Ramos (cell line): Measurements from ENCODE around the gene FSIP1.

Experiments used
- in situ Hi-C: fragments of 300-500 bp; cut with MboI; formaldehyde crosslinking; loops from one replicate; pipeline ENCODE4 v1.14.3; 2022; ENCODE audit warnings: low sequenced_read_pairs; ENCODE audit not compliant: unreplicated experiment

The FSIP1 gene

GRCh38 chr15:39794954-39795353 is 12.3 kb upstream of the FSIP1 start:
- in situ Hi-C loops: no loop called here

- in situ Hi-C loops: no loop called here
Measured at GRCh38 chr15:39793923-39794322, 11.3 kb upstream of the FSIP1 start.

GRCh38 chr15:39792844-39793335 is 10.2 kb upstream of the FSIP1 start:
- in situ Hi-C loops: no loop called here

GRCh38 chr15:39792025-39792843 is 9.6 kb upstream of the FSIP1 start:
- in situ Hi-C loops: no loop called here

GRCh38 chr15:39789736-39790135 is 7.1 kb upstream of the FSIP1 start:
- in situ Hi-C loops: loop anchor here (5.0 kb wide), 1 partner anchor 483 kb away; no protein-coding TSS in a partner anchor

GRCh38 chr15:39788800-39789565 is 6.3 kb upstream of the FSIP1 start:
- in situ Hi-C loops: loop anchor here (5.0 kb wide), 1 partner anchor 483 kb away; no protein-coding TSS in a partner anchor

- in situ Hi-C loops: loop anchor here (5.0 kb wide), 1 partner anchor 484 kb away; no protein-coding TSS in a partner anchor
Measured at GRCh38 chr15:39788108-39788507, 5.5 kb upstream of the FSIP1 start.

GRCh38 chr15:39787479-39787878 is 4.8 kb upstream of the FSIP1 start:
- in situ Hi-C loops: loop anchor here (5.0 kb wide), 1 partner anchor 485 kb away; no protein-coding TSS in a partner anchor

- in situ Hi-C loops: loop anchor here (5.0 kb wide), 1 partner anchor 486 kb away; no protein-coding TSS in a partner anchor
Measured at GRCh38 chr15:39786447-39787056, 3.9 kb upstream of the FSIP1 start.

- in situ Hi-C loops: loop anchor here (5.0 kb wide), 1 partner anchor 486 kb away; no protein-coding TSS in a partner anchor
Measured at GRCh38 chr15:39785841-39786240, 3.2 kb upstream of the FSIP1 start.

- in situ Hi-C loops: loop anchor here (5.0 kb wide), 1 partner anchor 487 kb away; no protein-coding TSS in a partner anchor
Measured at GRCh38 chr15:39785139-39785538, 2.5 kb upstream of the FSIP1 start.

GRCh38 chr15:39784638-39785037 is 2.0 kb upstream of the FSIP1 start:
- in situ Hi-C loops: loop anchor here (5.0 kb wide), 1 partner anchor 488 kb away; no protein-coding TSS in a partner anchor

GRCh38 chr15:39784125-39784524 is 1.5 kb upstream of the FSIP1 start:
- in situ Hi-C loops: no loop called here

GRCh38 chr15:39783244-39783820 is 691 bp upstream of the FSIP1 start:
- in situ Hi-C loops: no loop called here

- in situ Hi-C loops: no loop called here
Measured at GRCh38 chr15:39781967-39782302, 706 bp downstream of the FSIP1 start.

GRCh38 chr15:39781147-39781966 is 1.3 kb downstream of the FSIP1 start:
- in situ Hi-C loops: no loop called here

- in situ Hi-C loops: no loop called here
Measured at GRCh38 chr15:39778021-39778420, 4.6 kb downstream of the FSIP1 start.

GRCh38 chr15:39777496-39777895 is 5.1 kb downstream of the FSIP1 start:
- in situ Hi-C loops: no loop called here

- in situ Hi-C loops: no loop called here
Measured at GRCh38 chr15:39776068-39776467, 6.6 kb downstream of the FSIP1 start.
